Measurements from ENCODE around the gene NTN1.

Gene NTN1

GRCh38 chr17:9221147-9221921 is 200.0 kb downstream of the NTN1 start:
- no peak for DNase-seq

DNA sequence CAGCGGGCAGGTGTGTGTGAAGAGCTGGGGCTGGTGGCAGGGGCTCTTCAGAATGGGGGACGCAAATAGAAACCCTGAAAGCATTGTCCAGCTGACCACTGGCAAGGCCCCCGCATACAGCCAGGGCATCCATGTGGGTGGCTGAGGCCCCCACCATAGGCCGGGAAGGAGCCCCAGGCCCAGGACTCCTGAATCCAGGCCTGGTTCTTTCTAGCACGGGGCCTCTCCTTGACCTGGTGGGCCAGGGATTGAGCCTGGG is 200.5 kb downstream of the NTN1 start:
- DNase-seq = no peak

DNA sequence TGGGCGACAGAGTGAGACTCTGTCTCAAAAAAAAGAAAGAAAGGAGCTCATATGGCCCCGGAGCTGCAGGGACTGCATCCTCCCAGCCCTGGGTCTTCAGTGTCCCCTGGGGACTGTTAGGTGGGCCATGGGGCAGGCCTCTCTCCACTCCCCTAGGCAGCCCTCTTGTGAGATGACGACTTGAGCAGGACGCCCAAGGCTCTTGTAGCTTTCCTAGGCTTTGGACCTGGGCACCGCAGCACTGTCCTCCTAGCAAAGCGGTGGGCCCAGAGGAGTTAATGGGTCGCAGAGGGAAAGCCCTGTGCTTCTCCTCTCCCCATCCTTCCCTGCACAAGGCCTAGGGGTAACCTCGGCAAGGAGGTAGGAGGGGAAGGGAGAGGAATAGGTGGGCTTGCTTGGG is 202.2 kb downstream of the NTN1 start:
- DNase-seq = no peak

- DNase-seq = no peak
These were observed 203.2 kb downstream of the NTN1 start for GRCh38 chr17:9224485-9224884.

GRCh38 chr17:9225305-9226101 is 204.2 kb downstream of the NTN1 start:
- no peak for DNase-seq

DNA sequence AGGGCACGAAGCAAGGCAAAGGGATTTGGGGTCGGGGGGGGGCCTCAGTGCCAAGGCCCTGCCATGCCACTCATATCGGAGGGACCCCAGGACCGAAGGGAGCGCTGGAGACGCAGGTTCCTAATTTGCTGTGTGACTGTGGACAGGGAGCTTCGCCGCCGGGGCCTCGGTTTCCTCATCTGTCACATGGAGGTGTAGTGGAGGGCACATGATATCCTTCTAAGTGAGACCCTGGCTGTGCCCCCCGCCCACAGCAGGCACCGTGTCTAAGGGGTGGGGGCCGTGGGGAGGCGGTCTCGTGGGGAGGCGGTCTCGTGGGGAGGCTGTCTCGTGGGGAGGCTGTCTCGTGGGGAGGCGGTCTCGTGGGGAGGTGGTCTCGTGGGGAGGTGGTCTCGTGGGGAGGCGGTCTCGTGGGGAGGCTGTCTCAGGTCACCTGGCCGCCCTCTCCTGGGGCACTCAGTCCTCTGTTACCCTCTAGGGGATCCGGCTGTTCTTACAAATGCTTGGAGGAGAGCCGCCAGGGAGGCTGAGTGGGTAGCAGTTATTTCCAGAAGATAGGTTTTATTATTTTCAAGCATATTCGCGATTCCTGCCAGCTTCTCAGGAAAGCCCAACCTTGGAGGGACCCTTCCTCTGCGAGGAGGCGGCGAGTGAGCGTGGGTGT is 205.0 kb downstream of the NTN1 start:
- no peak for DNase-seq

DNA sequence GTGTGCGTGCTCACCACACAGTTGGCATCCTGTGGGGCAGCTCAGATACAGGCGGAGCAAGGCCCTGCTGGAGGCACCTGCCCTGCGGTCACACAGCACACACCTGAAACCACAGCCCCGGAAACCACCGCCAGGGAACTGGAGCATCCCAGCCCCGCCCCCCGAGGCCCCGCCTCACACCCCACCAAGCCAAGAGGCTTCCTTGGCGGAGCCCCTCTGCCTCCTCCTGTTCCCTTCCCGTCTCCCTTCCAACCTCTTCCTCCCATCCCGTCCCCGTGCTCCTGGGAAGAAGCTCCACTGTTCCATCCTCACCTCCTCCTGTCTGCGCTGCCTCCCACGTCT is 205.5 kb downstream of the NTN1 start:
- DNase-seq = peak; percentile 7

GRCh38 chr17:9227819-9228407 is 206.6 kb downstream of the NTN1 start:
- DNase-seq = no peak

GRCh38 chr17:9228408-9229159 is 207.3 kb downstream of the NTN1 start:
- peak; percentile 38 for DNase-seq

DNA sequence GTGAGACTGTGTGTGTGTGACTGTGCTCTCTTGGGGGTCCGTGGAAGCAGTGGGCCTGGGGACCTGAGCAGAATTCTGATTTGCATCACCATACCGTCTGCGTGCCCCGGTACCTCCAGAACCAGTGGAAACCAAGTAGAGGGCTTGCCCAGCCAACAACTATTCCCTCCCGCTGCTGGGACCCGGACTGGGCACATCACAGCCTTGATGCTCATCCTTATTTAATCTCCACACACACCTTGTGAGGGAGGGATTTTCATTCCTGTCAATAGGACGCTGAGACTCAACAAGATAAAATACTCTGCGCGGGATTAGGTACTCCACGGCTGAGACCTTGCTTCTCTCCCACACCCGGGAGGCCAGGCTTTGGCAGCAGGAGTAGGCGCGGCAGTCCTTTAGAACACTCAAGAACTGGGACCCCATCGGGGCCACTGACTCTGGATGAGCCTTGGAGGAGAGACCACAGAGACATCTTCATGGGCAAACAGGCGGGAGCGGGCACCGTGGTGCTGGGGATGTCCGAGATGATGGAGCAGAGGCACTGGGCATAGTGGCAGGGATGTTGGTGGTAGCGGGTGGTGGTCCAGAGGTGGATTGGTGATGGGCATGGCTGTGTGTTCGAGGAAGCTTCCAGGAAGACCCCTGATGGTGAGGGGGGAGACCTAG is 208.0 kb downstream of the NTN1 start:
- DNase-seq = no peak

- DNase-seq = no peak
These were observed 208.5 kb downstream of the NTN1 start for GRCh38 chr17:9229826-9230201.

- DNase-seq = no peak
These were observed 209.0 kb downstream of the NTN1 start for GRCh38 chr17:9230346-9230745.

- no peak for DNase-seq
These were observed 209.6 kb downstream of the NTN1 start for GRCh38 chr17:9230861-9231260.

DNA sequence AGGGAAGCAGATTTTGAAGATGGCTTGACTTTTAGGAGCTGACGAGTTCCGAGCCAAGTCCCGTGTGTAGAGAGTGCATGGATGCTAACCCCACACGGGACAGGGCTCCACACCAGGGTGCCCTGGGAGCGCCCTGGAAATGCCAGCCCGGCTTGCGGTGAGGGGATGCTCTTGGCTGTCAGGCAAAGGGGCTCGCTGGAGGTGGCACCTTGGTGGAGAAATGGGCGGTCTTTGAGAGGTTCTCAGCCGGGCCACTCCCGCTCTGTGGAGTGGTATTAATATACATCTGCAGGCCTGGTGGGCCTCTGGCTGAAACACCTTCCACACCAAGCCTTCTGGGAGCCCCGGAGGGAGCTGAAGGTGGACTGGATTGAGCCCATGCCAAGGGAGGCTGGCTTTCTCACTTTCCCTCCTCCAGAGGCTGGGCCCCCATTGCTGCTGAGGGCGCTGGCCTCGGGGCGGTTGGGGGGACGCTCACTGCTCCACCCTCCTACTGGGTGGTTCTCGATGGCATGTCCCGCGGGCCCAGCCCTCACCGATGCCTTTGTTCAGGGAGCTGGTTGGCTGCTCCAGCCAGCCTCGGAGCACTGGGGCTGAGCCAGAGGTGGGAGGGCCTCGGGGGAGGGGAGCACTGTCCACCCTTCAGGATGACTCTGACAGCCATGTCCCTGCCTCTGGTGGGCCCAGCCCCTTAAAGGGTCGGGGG is 210.3 kb downstream of the NTN1 start:
- DNase-seq = no peak

- DNase-seq = no peak
These were observed 210.8 kb downstream of the NTN1 start for GRCh38 chr17:9232155-9232475.

DNA sequence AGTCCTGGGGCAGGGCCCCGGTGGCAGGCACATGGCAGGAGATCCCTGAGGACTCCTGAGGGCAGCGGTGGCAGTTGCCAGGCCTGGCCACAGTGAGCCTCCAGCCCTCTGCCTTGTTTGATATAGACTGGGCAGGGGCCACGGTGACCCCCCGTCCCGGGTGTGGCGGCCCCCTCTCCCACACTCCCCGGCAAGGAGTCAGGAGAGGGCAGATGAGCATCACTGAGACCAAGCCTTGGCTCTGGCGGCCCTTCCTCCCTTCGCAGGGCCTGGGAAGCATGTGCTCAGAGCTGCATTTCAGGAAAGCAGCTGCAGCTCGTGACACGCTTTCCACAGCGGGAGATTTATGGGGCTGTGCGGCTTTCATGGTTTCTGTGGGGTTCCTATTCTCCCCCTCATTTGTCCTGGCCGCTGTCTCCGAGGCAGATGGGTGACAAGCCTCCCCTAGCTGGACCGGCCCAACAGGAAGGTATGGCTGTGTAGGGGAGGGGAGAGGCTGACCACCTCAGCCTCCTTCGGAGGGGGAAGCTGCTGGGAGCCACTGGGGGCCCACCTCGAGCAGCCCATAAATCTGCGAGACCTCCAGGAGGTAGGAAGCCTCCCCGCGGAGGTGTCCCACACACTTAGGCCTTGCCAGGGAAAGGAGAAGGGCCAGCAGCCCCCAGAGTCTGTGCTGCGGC is 211.4 kb downstream of the NTN1 start:
- DNase-seq = no peak

DNA sequence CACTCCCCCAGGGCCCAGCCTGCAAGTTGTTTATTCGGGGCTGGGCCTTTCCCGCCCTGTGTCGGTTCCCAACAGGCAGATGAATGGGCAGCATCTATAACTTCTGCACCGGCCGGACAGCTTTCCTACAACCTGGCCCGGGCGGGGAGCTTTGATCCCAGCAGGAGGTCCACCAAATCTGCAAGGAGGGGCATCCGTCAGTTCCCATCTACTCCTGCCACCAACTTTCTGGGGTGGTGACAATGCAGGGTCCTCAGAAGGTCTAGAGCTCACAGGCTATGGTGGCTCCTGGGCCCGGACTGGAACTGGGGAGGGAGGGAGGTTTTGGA is 211.9 kb downstream of the NTN1 start:
- DNase-seq = no peak

DNA sequence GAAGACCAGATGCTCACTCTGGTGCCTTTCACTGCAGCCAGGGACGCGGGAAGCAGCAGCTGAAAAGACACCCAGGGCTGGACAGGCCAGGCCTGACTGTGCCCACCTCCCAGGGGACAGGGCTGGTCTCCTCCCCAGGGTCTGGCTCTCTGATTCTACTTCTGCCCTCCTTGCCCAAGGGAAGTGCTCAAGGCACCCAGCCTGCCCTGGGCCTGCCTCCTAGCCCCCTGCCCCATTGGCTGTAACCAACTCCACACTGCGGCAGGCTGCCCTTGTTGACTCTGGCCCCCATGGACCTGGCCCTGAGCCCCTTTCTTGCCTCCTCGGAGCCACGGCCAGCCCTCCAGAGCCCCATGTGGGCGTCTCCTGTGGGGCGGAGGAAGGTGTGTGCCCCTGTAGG is 212.5 kb downstream of the NTN1 start:
- DNase-seq = no peak

DNA sequence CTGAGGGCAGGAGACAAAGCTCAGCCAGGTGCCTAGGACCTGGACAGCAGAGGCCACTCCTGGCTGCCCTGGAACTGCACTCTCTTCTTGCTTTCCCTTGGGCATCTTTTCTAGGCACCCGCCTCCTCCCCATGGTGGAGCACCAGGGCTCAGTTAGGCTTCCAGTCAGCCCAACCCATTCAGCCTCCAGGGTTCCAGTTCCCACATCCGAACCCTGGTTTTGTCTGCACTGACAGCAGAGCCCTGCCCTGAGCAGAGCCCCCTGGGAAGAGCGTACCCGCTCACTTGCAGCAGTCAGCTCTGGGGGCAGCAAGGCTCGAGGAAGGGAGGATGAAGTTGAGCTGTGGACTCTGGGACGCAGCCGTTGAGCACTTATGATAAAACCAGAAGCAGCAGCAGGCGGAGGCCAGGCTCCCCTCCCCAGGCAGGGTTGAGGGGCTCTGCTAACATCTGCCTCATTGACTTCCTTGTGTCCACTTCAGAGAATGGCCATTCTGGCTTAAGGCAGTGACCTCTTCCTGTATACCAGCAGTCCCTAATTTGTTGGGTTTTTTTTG is 213.2 kb downstream of the NTN1 start:
- no peak for DNase-seq

DNA sequence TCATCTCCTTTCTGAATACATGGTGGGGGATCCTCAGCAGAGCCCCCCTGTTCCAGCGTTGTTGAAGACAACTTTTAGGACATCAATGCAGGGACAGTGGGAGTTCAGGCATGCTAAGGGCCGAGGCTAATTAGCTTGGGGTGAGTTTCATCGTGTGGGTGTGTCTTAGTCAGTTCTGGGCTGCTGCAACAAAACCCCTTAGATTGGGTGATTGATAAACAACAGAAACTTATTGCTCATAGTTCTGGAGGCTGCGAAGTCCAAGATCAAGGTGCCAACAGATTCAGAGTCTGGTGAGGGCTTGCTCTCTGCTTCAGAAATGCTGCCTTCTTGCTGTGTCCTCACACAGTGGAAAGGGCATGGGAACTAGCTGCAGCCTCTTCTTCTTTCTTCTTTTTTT is 214.0 kb downstream of the NTN1 start:
- DNase-seq = no peak

DNA sequence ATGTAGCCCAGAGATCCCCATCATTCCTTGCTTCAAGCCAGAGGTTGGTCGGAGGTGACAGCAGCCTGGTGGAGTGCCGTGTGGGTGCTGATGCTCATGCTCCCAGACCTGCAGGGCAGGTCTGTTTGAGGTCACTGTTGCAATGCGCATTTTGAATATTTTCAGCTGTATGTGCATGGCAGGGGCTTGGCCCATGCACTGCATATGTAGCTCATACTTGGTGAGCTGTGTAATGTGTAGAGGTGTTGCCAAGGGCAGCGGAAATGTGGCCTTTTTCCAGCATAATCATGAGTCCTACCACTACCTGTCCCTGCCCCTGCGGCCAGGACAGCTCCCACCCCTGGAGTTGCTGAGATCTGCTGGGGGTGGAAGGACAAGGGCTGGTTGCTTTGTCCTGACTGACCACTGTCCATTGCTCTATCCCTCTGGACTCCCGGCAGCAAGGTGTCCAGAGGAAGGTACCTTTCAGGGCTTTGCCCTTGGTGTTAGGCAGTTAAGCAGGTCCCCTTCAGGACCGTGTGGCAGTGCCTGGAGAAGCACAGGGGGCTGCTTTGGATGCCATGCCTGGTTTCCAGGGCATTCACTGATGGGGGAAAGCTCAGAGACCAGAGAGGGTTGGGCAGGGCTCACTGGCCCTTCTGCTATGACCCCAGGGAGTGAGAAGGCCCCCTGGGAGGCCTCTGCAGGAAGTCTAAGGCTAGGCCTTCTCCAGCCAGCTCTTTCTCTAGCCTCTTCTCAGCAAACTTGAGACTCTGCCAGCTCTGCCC is 215.2 kb downstream of the NTN1 start:
- no peak for DNase-seq

Data from activated CD4-positive, alpha-beta T cell treated with anti-CD3 and anti-CD28 coated beads, Interleukin-2, Interleukin-6, amounts not matched to agents 100 ng/mL and 50 ng/mL, durations not matched to agents 16 hours and 8 hours (primary cell).